ENCODE data around the gene MAP4K3.
"Not testable (repeated sequence)": the region's sequence is repeated elsewhere in the genome, so short reads cannot be mapped to it uniquely, and the experiment has no call there.

The MAP4K3 gene

DNA sequence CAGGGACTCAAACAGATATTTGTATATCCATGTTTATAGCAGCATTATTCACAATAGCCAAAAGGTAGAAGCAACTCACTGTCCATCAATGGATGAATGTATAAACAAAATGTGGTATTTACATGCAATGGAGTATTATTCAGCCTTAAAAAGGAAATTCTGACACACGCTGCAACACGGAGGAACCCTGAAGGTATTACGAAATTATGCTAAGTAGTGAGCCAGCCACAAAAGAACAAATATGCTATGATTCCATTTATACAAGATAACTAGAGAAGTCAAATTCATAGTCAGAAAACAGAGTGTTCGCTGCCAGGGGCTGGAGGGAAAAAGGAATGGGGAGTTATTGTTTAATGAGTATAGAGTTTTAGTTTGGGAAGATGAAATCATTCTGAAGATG lies 132.4 kb downstream of the MAP4K3 start:
- no peak for DNase-seq (ENCODE audit: low read depth in 2 of 2)

DNA sequence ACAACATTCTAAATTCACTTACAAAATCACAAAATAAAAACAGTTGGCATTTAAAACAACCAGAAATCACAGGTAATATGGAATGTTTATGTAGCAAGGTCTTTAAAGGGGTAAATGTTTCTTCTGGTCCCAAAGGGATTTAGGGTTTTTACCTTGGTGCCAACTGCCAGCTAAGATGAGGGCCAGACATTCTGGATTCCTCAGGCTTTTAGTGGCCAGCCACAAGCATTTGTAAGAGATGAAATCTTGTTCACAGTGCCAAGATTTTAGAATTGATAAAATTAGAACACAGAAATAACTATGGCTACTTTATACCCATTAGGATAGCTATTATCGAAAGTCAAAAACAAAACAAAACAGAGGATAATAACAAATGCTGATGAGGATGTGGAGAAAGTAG lies 132.9 kb downstream of the MAP4K3 start:
- no peak for DNase-seq (ENCODE audit: low read depth in 2 of 2)

DNA sequence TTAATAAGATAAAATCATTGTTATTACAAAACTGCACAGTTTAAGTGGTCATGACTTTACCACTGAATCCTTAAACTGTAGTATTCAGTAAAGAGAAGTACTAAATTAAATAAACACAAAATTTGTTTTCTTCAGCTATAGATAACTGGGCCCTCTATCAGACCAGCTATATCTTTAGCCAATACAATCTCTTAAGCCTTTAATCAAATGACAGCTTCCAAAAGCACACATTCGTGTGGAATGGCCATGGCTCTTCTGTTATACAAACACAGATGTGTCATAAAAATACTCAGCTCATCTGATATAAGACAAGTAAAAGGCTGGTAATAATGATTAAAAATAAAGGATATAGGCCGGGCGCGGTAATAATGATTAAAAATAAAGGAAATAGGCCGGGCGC lies 135.7 kb downstream of the MAP4K3 start:
- DNase-seq (ENCODE audit: low read depth in 2 of 2) = no peak

DNA sequence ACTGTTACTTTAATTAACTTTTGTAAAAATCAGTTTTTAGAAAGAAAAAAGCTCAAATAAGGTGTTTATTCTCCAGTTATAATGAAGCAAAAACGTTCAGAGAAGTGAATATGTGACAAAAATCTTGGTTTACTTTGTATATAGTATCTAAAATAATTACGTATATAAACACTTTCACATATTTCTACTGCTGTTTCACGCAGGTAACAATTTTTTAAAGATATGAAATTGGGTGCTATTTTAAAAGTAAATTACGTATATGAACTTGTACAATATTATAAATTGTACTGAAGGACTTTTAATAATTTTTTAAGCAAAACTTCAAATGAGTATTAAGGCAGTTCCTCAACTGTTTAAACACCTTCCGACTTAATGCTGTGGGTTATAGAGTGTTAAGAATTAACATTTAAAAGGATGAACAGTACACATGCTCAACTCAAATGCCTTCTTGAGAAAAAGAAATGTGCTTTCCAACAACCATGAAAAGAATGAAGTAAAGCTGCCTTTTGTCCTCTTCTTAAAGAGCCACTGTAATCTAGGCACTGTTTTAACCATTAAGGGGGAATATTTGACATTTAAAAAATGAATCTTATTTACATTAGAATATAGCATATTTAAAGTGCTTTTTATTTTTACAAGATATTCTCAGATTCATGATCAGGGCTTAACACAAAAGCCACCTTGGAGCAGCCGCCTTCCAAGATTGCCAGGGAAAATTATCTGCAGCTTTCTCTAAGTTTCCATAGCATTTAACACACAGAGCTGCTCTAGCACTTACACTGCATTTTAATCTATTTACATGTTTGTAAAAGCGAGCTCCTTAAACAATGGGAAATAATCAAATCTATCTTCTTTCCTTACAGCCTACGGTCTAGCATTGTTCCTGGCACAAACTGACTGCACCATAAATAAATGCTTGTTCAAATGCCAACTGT lies 136.8 kb downstream of the MAP4K3 start:
- DNase-seq (ENCODE audit: low read depth in 2 of 2) = no peak

DNA sequence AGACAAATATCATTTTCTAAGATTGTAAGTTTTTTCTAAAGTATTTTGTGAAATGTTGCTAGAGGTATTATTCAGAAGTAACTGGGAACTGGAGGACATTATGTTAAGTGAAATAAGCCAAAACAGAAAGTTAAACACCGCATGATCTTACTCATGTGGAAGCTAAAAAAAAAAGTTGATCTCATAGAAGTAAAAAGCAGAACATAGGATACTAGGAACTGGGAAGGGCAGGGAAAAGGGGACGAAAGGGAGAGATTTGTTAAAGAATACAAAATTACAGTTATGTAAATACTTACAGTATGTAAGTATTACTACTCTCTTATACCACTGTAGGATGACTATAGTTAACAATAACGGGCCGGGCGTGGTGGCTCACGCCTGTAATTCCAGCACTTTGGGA lies 146.7 kb downstream of the MAP4K3 start:
- no peak for DNase-seq (ENCODE audit: low read depth in 2 of 2)

DNA sequence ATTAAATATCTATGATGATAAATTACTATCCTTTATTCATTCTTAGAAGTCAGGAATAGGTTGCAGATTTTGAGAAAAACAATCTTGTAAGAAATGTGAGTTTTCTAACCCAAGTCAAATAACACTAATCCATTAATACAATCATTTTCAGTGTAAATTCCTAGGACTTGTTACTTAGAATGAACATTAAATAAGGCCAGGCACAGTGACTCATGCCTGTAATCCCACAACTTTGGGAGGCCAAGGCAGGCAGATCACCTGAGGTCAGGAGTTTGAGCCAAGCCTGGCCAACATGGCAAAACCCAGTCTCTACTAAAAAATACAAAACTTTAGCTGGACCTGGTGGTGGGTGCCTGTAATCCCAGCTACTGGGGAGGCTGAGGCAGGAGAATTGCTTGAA lies 147.5 kb downstream of the MAP4K3 start:
- no peak for DNase-seq (ENCODE audit: low read depth in 2 of 2)

DNA sequence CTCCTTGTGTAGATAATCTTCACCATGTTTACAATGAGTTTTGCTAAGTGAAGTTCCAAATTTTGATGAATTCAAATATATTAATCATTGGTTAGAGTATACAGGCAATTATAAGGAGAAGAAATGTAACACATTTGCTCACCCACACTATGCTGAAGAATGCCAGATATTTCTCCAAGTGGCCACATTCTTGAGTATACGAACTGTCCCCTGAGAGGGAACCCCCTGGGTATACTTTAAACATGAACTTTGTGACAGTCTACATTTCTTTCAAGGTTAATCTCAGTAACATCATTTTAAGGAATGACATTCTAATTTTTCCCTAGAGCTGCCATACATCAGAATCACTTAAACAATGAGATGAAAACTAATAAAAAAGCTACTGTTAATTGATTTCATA lies 153.5 kb downstream of the MAP4K3 start:
- DNase-seq (ENCODE audit: low read depth in 2 of 2) = no peak

DNA sequence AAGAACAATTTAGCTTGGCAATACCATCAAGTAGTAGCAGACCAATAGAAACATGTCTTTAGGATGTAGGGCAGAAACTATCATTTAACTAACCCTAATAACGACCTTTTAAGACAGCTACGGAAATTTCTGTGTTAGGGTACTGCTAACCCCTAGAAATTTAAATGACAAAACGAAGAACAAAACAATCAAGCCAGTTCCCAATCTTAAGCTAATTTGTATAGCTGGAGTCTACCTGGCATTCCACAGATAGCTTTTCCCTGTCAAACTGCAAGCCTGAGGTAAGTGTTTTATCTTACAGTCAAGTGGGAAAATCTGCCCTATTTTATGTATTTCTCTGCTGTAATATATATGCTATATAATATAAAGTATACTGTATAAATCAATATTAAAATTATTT lies 155.7 kb downstream of the MAP4K3 start:
- DNase-seq (ENCODE audit: low read depth in 2 of 2) = no peak

DNA sequence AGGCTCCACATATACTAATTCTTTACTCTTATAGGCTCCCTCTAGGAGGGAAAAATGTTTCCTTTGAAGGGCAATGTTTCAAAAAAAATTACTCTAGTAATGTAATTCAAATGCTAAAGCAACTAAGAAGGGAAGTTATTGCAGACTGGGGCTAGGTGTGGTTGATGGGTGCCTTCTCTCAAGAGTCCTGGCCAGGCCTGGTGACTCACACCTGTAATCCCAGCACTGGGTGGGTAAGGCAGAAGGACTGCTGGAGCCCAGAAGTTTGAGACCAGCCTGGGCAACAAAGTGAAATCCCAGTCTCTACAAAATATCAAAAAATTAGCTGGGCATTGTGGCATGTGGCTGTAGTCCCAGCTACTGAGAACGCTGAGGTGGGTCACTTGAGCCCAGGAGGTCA lies 162.1 kb downstream of the MAP4K3 start:
- DNase-seq (ENCODE audit: low read depth in 2 of 2) = no peak

DNA sequence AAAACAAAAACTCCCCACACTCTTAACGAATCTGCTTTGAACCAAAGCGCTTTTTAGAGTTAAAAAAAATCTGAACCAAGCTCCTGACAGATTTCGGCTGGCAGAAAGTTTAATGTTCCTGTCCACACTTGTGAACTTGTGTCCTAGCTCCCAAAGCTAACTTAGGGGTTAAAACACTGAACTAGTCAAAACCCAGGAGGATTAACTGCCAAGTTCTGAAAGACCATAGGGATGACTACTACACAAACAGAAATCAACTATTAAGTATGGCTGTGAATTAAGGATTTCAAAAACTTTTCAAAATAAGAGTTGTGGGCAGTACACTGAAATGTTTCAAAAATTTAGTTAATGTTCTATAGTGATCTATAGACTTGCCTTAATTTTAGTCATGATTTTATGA lies 167.1 kb downstream of the MAP4K3 start:
- no peak for DNase-seq (ENCODE audit: low read depth in 2 of 2)

DNA sequence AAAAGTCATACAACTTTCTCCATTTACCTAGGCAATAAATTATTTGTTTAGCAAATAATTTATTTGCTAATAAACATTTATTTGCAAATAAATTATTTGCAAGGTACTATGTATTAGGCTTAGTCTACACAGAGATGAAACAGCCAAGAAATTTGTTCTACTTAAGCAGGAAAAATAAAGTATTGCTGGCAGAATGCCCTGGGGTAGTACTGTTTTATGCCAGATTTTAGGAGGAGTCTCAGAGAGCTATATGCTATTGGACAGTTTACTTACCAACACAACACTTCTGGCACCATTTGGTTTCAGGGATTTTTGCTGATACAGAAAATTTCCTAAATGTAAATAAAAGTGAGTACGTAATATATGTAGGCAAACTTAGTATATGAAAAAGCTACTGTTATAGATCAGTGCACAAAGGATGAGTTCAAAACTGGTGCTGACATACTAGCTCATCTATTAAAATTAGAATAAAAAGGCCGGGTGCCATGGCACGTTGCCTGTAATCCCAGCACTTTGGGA lies 170.1 kb downstream of the MAP4K3 start:
- DNase-seq (ENCODE audit: low read depth in 2 of 2) = no peak

DNA sequence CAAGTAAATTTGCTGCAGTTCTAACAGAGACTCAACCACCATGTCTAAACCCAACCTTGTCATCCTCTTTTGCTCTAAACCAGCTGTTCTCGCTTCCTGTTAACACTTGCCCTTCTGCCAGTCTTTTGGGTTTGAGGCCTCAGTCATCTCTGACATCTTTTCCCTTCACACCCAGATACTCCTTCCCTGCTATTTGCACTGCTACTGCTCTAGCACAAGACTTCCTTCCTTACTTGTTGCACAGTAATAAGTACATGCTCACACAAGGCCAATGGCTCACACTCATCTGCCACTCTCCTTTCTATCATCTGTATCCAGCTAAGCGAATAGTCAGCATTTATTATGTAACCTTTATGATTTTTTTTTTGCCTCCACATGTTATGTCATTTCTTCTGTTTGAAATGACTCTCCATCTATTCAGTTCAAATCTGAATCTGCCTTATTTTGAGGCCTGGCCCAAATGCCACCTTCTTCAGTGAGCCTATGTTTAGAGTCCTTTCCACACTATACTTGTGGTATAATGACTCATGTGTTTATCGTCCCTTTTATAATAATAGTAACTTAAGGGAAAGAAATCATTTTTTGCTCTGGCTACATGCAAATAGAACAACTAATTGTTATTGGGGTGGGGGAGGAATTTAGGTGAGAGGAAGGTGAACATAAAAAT lies 170.8 kb downstream of the MAP4K3 start:
- DNase-seq (ENCODE audit: low read depth in 2 of 2) = no peak

DNA sequence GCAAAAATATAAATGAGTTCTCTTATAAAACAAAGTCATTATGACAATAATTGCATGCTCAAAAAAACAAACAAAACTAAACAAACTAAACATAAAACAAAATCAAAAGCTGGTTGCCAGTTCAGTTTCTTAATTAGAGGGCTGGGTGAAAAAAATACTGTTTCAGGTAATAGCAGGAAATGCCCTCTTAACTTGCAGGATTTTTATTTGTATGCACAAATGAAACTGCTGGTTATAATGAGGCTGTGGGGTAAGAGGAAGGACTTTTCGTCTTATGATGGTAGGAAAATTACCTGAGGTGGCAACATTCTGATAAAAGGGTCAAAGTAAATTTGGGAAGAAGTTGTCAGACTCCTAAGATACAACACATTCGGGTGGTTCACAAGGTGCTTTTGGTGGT lies 171.8 kb downstream of the MAP4K3 start:
- DNase-seq (ENCODE audit: low read depth in 2 of 2) = no peak

DNA sequence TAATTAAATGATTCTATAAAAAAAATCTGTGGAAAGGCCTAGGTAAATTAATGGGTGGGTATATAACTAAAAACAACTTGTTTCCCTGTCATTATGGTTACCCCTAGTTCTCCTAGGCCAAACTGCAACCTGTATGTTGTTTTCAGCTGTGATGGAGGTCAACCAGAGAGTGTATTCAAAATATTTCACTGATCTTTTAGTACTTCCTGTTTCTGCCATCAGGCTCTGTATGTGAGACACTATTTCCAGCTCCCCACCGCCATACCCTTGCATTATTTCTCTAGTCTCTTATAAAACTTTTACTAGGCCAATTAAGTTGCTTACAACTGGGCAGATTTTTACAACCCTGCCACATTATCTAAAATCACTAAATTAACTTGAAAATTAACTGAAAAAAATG lies 172.4 kb downstream of the MAP4K3 start:
- DNase-seq (ENCODE audit: low read depth in 2 of 2) = no peak

DNA sequence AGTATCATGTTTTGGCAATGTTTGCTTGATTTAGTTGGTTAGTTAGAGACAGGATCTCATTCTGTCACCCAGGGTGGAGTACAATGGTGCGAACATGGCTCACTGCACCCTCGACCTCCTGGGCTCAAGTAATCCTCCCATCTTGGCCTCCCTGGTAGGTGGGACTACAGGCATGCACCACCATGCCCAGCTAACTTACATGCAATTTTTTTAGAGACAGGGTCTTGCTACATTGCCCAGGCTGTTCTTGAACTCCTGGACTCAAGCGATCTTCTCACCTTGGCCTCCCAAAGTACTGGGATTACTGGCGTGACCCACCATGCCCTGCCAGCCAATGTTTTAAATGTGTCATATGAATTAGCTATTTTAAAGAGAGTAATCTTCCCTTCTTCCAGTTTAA lies 177.0 kb downstream of the MAP4K3 start:
- DNase-seq (ENCODE audit: low read depth in 2 of 2) = no peak

DNA sequence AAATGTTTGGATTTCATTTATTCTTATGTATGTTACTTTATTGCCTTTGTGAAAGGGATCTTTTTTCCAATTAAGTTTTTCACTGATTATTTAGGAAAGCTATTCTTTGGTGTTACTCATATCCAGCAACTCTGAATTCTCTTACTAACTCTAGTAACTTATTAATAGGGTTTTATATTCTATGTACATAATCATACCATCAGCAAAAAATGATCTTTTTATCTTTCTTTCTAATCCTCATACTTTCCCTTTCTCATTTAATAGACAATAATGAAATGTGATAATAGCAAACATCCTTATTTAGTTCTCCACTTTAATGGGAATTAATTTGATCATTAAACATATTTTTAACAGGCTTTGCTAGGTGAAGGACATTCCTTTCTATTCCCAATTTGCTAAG lies 181.0 kb downstream of the MAP4K3 start:
- no peak for DNase-seq (ENCODE audit: low read depth in 2 of 2)

DNA sequence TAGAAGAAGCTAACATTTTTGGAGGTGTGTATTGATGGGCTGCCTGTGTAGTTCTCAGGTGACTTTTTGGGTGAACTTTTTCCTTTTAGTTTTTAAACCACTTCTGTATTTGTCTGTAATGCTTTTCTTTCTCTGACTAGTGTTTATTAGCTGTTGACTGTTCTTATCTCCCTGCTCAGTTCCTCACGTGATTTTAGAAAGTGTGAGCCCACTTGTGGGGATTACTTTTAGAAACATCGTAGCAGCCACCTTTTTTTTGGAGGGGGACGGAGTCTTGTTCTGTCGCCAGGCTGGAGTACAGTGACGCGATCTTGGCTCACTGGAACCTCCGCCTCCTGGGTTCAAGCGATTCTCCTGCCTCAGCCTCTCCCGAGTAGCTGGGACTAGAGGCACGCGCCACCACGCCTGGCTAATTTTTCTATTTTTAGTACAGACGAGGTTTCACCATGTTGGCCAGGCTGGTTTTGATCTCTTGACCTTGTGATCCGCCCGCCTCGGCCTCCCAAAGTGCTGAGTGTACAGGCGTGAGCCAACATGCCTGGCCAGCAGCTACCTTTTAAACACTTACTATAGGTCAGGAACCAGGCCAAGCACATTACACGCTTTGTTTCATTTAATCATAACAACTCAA lies 184.1 kb downstream of the MAP4K3 start:
- DNase-seq (ENCODE audit: low read depth in 2 of 2) = no peak

DNA sequence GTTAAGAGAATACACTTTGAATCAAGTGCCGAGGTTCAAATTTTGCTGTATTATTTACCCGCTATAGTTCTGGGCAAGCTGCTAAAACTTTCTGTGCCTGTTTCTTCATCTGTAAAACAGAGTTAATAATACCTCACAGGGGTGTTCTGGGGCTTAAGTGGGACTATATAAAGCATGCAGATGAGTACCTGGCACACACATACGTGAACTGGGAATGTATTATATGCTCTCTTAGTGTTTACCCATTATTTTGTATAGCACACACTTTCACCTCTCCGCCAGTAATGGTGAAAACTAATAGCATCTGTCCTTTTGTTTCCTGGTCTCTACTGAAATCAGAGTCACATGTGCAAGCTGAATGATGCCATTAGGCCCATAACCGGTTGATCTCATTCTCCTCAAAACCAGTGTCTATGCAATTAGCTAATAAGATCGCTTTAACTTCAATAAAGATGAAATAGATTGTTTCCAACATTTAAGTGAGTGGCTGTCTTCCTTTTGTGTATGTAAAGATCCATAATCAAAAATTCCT lies 189.5 kb downstream of the MAP4K3 start:
- no peak for DNase-seq (ENCODE audit: low read depth in 2 of 2)

DNA sequence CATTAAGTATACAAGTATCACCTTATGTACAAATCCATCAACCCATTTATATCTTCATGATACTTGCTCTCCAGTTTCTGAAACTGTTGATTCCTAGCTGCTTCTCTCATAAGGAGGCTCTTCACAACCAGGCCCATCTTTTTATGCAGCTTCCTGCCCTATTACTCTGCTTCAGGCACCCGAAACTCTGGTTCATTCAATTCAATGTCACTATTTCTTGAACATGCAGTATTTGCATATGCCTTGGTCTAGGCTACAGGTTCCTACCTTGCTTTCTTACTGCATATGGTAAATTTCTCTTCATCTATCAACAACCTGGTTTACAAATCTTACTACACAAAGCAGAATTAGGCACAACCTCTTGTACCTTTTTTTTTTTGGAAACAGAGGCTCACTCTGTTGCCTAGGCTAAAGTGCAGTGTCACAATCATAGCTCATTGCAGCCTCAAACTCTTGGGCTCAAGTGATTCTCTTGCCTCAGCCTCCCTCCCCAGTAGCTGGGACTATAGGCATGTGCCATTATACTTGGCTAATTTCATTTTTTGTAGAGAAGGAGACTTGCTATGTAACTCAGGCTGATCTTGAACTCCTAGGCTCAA lies 190.6 kb downstream of the MAP4K3 start:
- no peak for DNase-seq (ENCODE audit: low read depth in 2 of 2)

DNA sequence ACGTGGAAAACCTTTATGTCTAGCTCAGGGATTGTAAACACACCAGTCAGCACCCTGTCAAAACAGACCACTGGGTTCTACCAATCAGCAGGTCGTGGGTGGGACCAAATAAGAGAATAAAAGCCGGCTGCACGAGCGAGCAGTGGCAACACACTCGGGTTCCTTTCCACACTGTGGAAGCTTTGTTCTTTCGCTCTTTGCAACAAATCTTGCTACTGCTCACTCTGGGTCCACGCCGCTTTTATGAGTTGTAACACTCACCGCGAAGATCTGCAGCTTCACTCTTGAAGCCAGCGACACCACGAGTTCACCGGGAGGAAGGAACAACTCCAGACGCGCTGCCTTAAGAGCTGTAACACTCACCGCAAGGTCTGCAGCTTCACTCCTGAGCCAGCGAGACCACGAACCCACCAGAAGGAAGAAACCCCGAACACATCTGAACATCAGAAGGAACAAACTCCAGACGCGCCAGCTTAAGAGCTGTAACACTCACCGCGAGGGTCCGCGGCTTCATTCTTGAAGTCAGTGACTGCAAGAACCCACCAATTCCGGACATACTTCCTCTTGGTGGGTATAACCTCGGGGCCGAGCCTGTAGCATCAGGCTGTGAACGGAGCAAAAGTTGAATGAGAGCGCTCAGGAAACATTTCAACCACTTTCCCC lies 192.0 kb downstream of the MAP4K3 start:
- not testable (repeated sequence) for DNase-seq (ENCODE audit: low read depth in 2 of 2)

DNA sequence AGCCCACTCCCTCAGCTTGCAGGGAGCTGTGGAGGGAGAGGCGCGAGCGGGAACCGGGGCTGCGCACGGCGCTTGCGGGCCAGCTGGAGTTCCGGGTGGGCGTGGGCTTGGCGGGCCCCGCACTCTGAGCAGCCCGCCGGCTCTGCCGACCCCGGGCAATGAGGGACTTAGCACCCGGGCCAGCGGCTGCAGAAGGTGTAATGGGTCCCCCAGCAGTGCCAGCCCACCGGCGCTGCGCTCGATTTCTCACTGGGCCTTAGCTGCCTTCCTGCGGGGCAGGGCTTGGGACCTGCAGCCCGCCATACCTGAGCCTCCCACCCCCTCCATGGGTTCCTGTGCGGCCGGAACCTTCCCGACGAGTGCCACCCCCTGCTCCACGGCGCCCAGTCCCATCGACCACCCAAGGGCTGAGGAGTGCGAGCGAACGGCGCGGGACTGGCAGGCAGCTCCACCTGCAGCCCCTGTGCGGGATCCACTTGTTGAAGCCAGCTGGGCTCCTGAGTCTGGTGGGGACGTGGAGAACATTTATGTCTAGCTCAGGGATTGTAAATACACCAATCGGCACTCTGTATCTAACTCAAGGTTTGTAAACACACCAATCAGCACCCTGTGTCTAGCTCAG lies 192.7 kb downstream of the MAP4K3 start:
- DNase-seq (ENCODE audit: low read depth in 2 of 2) = not testable (repeated sequence)

All from stimulated activated CD8-positive, alpha-beta memory T cell treated with anti-CD3 and anti-CD28 coated beads, Interleukin-15, amount 100 ng/mL, for 48 hours (primary cell).